ENCODE data around the gene AP5M1.
"Not testable (repeated sequence)": the region's sequence is repeated elsewhere in the genome, so short reads cannot be mapped to it uniquely, and the experiment has no call there.

AP5M1 gene

DNA sequence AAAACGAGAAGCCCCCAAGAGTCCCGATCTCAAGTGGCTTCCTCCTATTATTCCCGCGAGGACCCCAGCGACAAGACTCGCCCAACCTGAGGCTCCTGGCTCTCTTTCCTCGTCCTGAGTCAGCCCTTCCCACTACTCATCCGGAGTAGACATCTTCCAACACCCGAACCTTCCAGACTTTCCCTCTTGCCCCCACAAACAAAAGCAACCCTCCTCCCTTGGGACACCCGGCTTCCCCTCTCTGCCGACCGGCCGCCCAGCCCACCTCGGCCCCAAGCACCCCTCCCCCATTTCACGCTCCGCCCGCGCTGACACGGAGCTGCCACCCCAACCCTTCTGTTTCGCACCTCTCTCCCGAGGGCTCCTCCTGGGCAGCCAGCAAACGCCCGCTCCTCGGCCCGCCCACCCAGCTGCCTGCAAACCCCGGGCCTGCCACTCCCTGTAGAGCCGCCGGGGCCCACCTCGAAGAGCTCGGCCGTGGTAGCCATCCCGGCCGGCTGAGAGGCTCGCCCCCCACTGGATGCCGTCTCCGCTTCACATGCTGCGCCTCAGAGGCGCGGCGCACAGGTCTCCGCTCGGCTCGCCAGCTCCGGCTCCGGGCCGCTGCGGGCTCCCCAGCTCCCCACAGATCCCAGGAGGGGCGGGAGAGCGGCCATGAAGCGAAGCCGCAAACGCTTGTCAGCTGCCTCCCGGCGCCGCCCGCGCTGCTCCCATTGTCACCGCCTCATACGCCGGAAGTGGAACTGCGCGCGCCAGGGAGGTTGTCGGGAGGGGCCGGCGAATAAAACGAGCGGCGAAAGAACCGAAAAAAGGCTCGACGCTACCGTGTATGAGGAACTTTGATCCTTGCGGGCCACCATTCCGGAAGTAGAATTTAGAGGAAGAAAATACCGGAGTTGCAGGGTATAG lies at the start of gene AP5M1, which contains the start of gene EXOC5:
Gene AP5M1, plus strand, starts transcription at position 811 of the 909 bp plus-strand sequence. CDS start 344 bp downstream, outside the sequence.
Gene EXOC5, minus strand, starts transcription at position 745 of the 909 bp plus-strand sequence. Its CDS starts 257 bp downstream, at position 488.
- H3K4me1 Mint-ChIP-seq (ENCODE audit: low read depth): peaks cover 66% of the 10 kb centered on the region
- H3K27me3 Mint-ChIP-seq: no peaks in the 10 kb centered on the region
- peak within 1 kb of the TSS; percentile 98 for H3K4me3 Mint-ChIP-seq
- peak within 1 kb of the TSS; percentile 99 for H3K27ac Mint-ChIP-seq
- no peaks in the 10 kb centered on the region for H3K9me3 Mint-ChIP-seq
- H3K36me3 Mint-ChIP-seq (ENCODE audit: low read depth): peaks cover 24% of the 10 kb centered on the region

DNA sequence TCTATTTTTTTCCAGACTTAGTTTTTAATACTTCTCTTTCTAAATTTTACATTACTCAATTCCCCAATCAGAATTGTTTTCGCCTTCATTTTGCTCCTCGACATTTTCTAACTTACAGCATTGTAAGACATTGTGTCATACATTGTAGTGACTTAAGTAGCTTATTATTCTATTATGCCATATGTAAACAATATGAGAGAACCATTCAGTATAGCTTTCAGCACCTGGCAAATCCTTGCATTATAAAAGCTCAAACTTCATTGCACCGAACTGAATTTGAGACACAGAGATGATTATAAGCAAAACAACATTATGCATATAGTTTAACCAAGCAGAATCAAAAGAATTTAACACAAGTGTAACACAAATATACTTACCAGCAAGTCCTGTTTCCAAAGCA lies 46.8 kb upstream of the AP5M1 start:
- H3K27ac Mint-ChIP-seq: no peak overlapping the region
- peaks cover 66% of the 10 kb centered on the region for H3K36me3 Mint-ChIP-seq (ENCODE audit: low read depth)
- no peak overlapping the region for H3K4me3 Mint-ChIP-seq
- no peaks in the 10 kb centered on the region for H3K27me3 Mint-ChIP-seq
- H3K9me3 Mint-ChIP-seq: no peaks in the 10 kb centered on the region
- no peaks in the 10 kb centered on the region for H3K4me1 Mint-ChIP-seq (ENCODE audit: low read depth)

DNA sequence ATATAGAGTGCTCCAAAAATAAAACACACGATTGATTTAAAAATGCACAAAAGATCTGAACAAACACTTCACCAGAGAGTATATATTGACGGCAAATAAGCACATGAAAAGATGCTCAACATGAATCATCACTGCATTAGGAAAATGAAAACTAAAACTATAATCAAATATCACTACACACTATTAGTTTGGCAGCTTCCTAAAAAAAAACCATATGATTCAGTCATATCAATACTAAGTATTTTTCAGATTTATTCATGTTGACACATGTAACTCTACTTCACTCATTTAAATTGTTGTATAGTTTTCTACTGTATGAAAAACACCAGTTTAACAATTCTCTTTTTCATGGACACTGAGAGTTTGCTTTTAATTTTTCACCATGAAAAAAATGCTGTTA lies 41.7 kb upstream of the AP5M1 start:
- no peak overlapping the region for H3K4me3 Mint-ChIP-seq
- no peaks in the 10 kb centered on the region for H3K27me3 Mint-ChIP-seq
- no peaks in the 10 kb centered on the region for H3K4me1 Mint-ChIP-seq (ENCODE audit: low read depth)
- peaks cover 71% of the 10 kb centered on the region for H3K36me3 Mint-ChIP-seq (ENCODE audit: low read depth)
- peaks cover 3% of the 10 kb centered on the region for H3K9me3 Mint-ChIP-seq
- no peak overlapping the region for H3K27ac Mint-ChIP-seq

- H3K36me3 Mint-ChIP-seq (ENCODE audit: low read depth): peaks cover 72% of the 10 kb centered on the region
- H3K4me1 Mint-ChIP-seq (ENCODE audit: low read depth); H3K9me3 Mint-ChIP-seq; H3K27me3 Mint-ChIP-seq; H3K4me3 Mint-ChIP-seq; H3K27ac Mint-ChIP-seq: not testable (repeated sequence)
Observed at GRCh38 chr14:57228320-57228719, 40.5 kb upstream of the AP5M1 start.

GRCh38 chr14:57232006-57232405 lies 36.8 kb upstream of the AP5M1 start:
- peaks cover 3% of the 10 kb centered on the region for H3K9me3 Mint-ChIP-seq
- peaks cover 56% of the 10 kb centered on the region for H3K36me3 Mint-ChIP-seq (ENCODE audit: low read depth)
- no peaks in the 10 kb centered on the region for H3K27me3 Mint-ChIP-seq
- no peak overlapping the region for H3K27ac Mint-ChIP-seq
- H3K4me3 Mint-ChIP-seq: no peak overlapping the region
- no peaks in the 10 kb centered on the region for H3K4me1 Mint-ChIP-seq (ENCODE audit: low read depth)

- H3K4me1 Mint-ChIP-seq (ENCODE audit: low read depth); H3K9me3 Mint-ChIP-seq; H3K27ac Mint-ChIP-seq; H3K27me3 Mint-ChIP-seq; H3K4me3 Mint-ChIP-seq: not testable (repeated sequence)
- peaks cover 23% of the 10 kb centered on the region for H3K36me3 Mint-ChIP-seq (ENCODE audit: low read depth)
Observed at GRCh38 chr14:57240115-57240514, 28.7 kb upstream of the AP5M1 start.

- H3K4me1 Mint-ChIP-seq (ENCODE audit: low read depth): no peaks in the 10 kb centered on the region
- H3K27ac Mint-ChIP-seq: no peak overlapping the region
- no peaks in the 10 kb centered on the region for H3K27me3 Mint-ChIP-seq
- no peaks in the 10 kb centered on the region for H3K9me3 Mint-ChIP-seq
- no peak overlapping the region for H3K4me3 Mint-ChIP-seq
- H3K36me3 Mint-ChIP-seq (ENCODE audit: low read depth): peaks cover 27% of the 10 kb centered on the region
Observed at GRCh38 chr14:57243320-57243719, 25.5 kb upstream of the AP5M1 start.

DNA sequence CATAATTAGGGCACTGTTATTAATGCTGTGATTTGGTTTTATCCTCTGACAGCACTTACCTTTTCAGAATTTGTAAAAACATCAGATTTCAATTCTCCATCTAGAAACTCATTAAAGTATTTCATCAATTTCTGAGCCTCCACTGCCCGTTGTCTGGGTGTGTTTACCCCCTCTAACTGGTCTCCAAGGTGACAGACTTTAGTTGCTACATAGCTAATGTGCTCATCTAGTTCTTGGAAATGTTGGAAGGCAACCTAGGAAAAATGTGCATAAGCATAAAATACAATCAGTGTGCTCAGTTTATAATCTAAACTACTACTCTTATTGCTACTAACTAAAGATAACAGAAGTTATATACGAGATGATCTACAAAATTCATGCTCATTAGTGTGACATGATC lies 24.7 kb upstream of the AP5M1 start:
- Mint-ChIP-seq H3K36me3 (ENCODE audit: low read depth) (peaks cover 25% of the 10 kb centered on the region), H3K27me3 (no peaks in the 10 kb centered on the region), H3K4me1 (ENCODE audit: low read depth) (no peaks in the 10 kb centered on the region), H3K4me3 (no peak overlapping the region), H3K9me3 (no peaks in the 10 kb centered on the region), H3K27ac (no peak overlapping the region)

GRCh38 chr14:57245941-57246340 lies 22.8 kb upstream of the AP5M1 start:
- no peaks in the 10 kb centered on the region for H3K9me3 Mint-ChIP-seq
- peaks cover 23% of the 10 kb centered on the region for H3K36me3 Mint-ChIP-seq (ENCODE audit: low read depth)
- H3K4me1 Mint-ChIP-seq (ENCODE audit: low read depth): peaks cover 4% of the 10 kb centered on the region
- no peaks in the 10 kb centered on the region for H3K27me3 Mint-ChIP-seq
- no peak overlapping the region for H3K4me3 Mint-ChIP-seq
- H3K27ac Mint-ChIP-seq: no peak overlapping the region

GRCh38 chr14:57246933-57247657 lies 21.7 kb upstream of the AP5M1 start:
- Mint-ChIP-seq H3K36me3 (ENCODE audit: low read depth) (peaks cover 17% of the 10 kb centered on the region), H3K4me3 (no peak overlapping the region), H3K4me1 (ENCODE audit: low read depth) (peaks cover 9% of the 10 kb centered on the region), H3K9me3 (no peaks in the 10 kb centered on the region), H3K27ac (no peak overlapping the region), H3K27me3 (no peaks in the 10 kb centered on the region)

- Mint-ChIP-seq H3K36me3 (ENCODE audit: low read depth) (peaks cover 40% of the 10 kb centered on the region), H3K9me3 (peaks cover 6% of the 10 kb centered on the region), H3K27me3 (no peaks in the 10 kb centered on the region), H3K27ac (no peak overlapping the region), H3K4me3 (no peak overlapping the region), H3K4me1 (ENCODE audit: low read depth) (peaks cover 27% of the 10 kb centered on the region)
Observed at GRCh38 chr14:57254884-57255283, 13.9 kb upstream of the AP5M1 start.

GRCh38 chr14:57258221-57258620 lies 10.6 kb upstream of the AP5M1 start:
- H3K27ac Mint-ChIP-seq, H3K4me3 Mint-ChIP-seq, H3K27me3 Mint-ChIP-seq, H3K9me3 Mint-ChIP-seq: not testable (repeated sequence)
- Mint-ChIP-seq H3K4me1 (ENCODE audit: low read depth) (peaks cover 31% of the 10 kb centered on the region), H3K36me3 (ENCODE audit: low read depth) (peaks cover 42% of the 10 kb centered on the region)

DNA sequence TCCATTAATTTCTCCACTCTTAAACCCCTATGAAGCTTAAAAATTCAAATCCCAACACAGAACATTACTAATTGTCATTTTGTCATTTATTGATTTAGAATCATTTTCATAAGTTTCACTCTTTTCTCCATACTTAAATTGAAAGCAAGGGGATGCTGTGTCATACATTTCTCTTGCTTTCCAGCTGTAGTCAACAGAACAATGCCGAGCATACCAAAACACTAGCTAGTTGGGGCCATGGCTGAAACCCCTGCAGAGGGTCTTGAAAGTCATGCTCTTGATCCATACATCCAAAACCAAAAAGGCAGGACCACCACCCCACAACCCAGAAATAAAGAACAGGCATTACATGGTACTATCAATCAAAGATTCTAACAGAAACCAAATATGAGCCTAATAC lies 9.1 kb upstream of the AP5M1 start:
- H3K27me3 Mint-ChIP-seq: no peaks in the 10 kb centered on the region
- H3K36me3 Mint-ChIP-seq (ENCODE audit: low read depth): peaks cover 44% of the 10 kb centered on the region
- peaks cover 25% of the 10 kb centered on the region for H3K4me1 Mint-ChIP-seq (ENCODE audit: low read depth)
- peaks cover 6% of the 10 kb centered on the region for H3K9me3 Mint-ChIP-seq
- H3K27ac Mint-ChIP-seq: no peak overlapping the region
- no peak overlapping the region for H3K4me3 Mint-ChIP-seq

DNA sequence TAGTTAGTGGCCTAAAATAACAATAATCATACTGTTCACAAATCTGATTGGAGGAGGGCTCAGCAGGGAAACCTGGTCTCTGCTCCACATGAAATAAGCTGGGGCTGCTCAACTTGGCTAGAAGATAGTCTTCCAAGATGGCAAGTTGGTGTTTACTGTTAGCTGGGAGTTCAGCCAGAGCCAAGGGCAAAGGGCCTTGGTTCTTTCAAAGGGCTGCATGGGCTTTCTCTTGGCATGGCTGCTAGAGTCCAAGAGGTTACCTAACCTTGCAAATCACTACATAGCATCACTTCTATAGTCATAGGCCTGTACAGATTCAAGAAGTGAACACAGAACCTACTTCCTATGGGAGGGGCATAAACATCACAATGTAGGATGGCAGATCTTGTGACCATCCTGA lies 7.2 kb upstream of the AP5M1 start:
- Mint-ChIP-seq H3K36me3 (ENCODE audit: low read depth) (peaks cover 32% of the 10 kb centered on the region), H3K27ac (no peak overlapping the region), H3K4me1 (ENCODE audit: low read depth) (peaks cover 37% of the 10 kb centered on the region), H3K4me3 (no peak overlapping the region), H3K9me3 (peaks cover 6% of the 10 kb centered on the region), H3K27me3 (no peaks in the 10 kb centered on the region)

DNA sequence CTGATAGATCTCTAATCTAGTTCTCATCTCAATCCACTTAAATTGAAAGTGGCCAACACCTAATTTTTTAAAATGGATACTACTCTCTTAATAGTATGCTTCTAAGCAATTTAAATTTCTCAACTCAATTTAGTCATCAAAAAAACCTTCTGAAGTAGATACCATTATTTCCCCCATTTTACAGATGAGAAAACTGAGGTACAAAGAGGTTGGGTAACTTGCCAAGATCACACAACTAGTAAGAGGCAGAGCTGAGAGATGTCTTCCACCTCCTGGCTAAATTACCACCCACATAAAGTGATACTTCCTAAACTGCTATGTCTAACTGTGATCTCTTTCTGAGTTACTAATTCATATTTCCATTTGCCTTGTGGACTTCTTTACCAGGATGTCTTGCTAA lies 6.7 kb upstream of the AP5M1 start:
- Mint-ChIP-seq H3K36me3 (ENCODE audit: low read depth) (peaks cover 27% of the 10 kb centered on the region), H3K27ac (no peak overlapping the region), H3K4me3 (no peak overlapping the region), H3K27me3 (no peaks in the 10 kb centered on the region), H3K9me3 (peaks cover 4% of the 10 kb centered on the region), H3K4me1 (ENCODE audit: low read depth) (peaks cover 36% of the 10 kb centered on the region)

Measured in stimulated activated naive CD8-positive, alpha-beta T cell treated with anti-CD3 and anti-CD28 coated beads, Interleukin-15, Interleukin-2, amounts not matched to agents 100 ng/mL and 50 ng/mL, for 24 hours (primary cell).